Thyroid gland (tissue), 4 donors: Measurements from ENCODE around the gene SZT2. TPM values are rescaled to one million over a fixed set of nuclear protein-coding genes. Genes with fewer than 3 reads are reported as not detected.

ENCODE experiments used
- DNase-seq, 2 donors: peaks; one replicate each; pipeline ENCODE4 v3.0.0-alpha.2; 2019
- H3K27ac ChIP-seq, 3 donors: fragments of 200-600 bp; sonication (generic); 1 replicate in 2 of 3; 2 replicates in 1 of 3; pipeline ENCODE4 v1.5.1; 2016 to 2019; ENCODE audit warnings: mild to moderate bottlenecking in 1 of 3, moderate library complexity in 1 of 3
- H3K27me3 ChIP-seq: fragments of 200-600 bp; sonication (generic); one replicate; pipeline ENCODE4 v1.5.1; 2019
- H3K36me3 ChIP-seq, 2 donors: fragments of 200-600 bp; sonication (generic); one replicate each; pipeline ENCODE4 v1.5.1; 2016 to 2019
- H3K4me1 ChIP-seq, 2 donors: fragments of 200-600 bp; sonication (generic); one replicate each; pipeline ENCODE4 v1.5.1; 2017 to 2019
- H3K4me3 ChIP-seq, 3 donors: fragments of 200-600 bp; sonication (generic); replicated peaks in 1 of 3; 1 replicate in 2 of 3; 2 replicates in 1 of 3; pipeline ENCODE4 v1.5.1; 2016; ENCODE audit warnings: mild to moderate bottlenecking in 1 of 3
- H3K9me3 ChIP-seq: fragments of 200-600 bp; sonication (generic); one replicate; pipeline ENCODE4 v1.5.1; 2017
- POLR2A ChIP-seq, 2 donors: fragments of 450-650 bp; IDR thresholded peaks; one replicate each; pipeline ENCODE4 v1.6.1; 2017; ENCODE audit warnings: antibody characterized with exemption in 2 of 2, mild to moderate bottlenecking in 2 of 2, moderate library complexity in 1 of 2
- WGBS, 2 donors: methylation state at CpG; one replicate each; pipeline ENCODE4 v1.1.5; 2017; 5-methylcytosine and 5-hydroxymethylcytosine counted together
- intact Hi-C: fragments of 100-400 bp; cut with DNase I; formaldehyde crosslinking; loops from one replicate; pipeline ENCODE4 v1.15.1; 2023
- total RNA-seq, 4 donors: library from RNA; depleted of rRNA; stranded (reverse); fragments of >200 nt; gene quantifications; one replicate each; pipeline ENCODE4 v1.2.3, GENCODE V29; 2016
- TF ChIP-seq, protein P1 (sequence below), 6 experiments: fragments of 200-600 bp in 3 of 6; fragments of 450-650 bp in 3 of 6; sonication (generic) in 3 of 6; IDR thresholded peaks; one replicate each; pipeline ENCODE4 v1.5.1; 2016 to 2019; ENCODE audit warnings: antibody characterized with exemption in 6 of 6, mild to moderate bottlenecking in 2 of 6, inconsistent platforms in 1 of 6, moderate library complexity in 1 of 6

The SZT2 gene
- total RNA-seq, 4 donors from 2014 or later = 36.1 to 107 (median 58.2) TPM

DNA sequence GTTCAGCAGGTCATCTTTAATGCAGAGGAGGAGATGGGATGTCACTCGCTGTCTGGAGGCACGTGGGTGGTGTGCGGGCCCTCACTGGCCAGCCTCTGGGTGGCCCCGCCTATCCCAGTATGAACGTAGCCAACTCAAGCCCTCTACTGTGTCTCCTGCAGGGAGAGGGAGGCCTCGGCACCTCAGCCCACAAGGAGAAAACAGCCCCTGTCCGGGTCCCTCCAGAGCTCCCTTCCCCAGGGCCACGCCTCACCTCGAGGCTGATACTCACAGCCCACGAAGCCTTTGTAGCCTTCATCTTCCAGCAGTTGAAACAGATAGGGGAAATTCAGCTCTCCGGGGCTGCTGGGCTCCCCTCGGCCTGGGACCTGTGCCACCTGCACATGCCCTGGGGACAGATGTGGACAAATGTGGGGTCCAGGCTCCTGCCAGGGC lies 61.5 kb downstream of the SZT2 start:
- 90% methylated on average over 9 to 12 of the region's 12 CpGs for WGBS, 2 donors
- intact Hi-C loops = no loop called here
- TF ChIP-seq, protein P1, sequence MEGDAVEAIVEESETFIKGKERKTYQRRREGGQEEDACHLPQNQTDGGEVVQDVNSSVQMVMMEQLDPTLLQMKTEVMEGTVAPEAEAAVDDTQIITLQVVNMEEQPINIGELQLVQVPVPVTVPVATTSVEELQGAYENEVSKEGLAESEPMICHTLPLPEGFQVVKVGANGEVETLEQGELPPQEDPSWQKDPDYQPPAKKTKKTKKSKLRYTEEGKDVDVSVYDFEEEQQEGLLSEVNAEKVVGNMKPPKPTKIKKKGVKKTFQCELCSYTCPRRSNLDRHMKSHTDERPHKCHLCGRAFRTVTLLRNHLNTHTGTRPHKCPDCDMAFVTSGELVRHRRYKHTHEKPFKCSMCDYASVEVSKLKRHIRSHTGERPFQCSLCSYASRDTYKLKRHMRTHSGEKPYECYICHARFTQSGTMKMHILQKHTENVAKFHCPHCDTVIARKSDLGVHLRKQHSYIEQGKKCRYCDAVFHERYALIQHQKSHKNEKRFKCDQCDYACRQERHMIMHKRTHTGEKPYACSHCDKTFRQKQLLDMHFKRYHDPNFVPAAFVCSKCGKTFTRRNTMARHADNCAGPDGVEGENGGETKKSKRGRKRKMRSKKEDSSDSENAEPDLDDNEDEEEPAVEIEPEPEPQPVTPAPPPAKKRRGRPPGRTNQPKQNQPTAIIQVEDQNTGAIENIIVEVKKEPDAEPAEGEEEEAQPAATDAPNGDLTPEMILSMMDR (IDR thresholded peaks at IDR 0.05) = no peak
- no peak for TF ChIP-seq POLR2A (IDR thresholded peaks at IDR 0.05)
- Histone ChIP-seq H3K27ac (no peak overlapping the region), H3K4me3 (no peak overlapping the region), H3K9me3 (no peaks in the 10 kb centered on the region), H3K36me3 (peaks cover 51% of the 10 kb centered on the region in 2 donors), H3K4me1 (peaks cover 0 to 7% of the 10 kb centered on the region in 2 donors), H3K27me3 (no peaks in the 10 kb centered on the region)
- no peak for DNase-seq

DNA sequence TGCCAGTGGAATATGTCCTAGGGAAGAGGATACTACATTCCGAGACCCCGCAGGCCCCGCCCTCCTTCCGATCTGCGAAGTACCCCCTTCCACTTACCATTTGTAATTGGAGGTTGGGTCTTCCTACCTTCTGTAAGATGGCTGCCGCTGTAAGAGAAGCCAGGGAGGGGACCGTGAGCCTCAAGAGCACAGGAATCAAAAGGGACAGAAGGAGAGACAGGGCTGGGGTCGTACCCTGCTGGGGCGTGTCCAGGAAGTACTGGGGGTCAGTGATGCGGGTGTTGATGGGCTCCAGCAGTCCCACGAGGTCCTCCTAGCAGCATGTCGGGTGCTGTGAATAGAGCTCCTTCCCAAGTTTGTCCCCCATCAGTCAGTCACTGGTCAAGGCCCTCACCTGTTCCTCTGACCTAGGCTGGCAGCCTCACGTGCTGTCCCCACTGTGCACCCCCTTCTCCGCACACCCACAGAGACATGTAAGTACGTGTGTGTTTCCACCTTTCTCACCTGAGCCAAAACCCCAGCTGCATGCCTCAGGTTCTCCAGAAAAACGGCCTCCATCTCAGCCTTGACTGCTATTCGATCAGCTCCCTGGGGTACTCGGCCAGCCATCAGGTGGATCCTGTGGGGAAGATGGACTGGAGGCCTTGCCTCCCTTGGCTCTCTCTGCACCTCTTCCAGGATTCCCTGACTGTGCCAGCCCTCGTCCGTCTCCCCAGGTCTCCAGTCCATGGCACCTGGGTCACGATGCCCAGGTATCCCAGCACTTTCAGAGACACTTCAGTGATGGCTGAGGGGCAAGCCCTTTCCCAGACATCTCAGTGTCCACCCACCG lies 62.2 kb downstream of the SZT2 start:
- DNase-seq = no peak
- Histone ChIP-seq H3K4me1 (peaks cover 0 to 7% of the 10 kb centered on the region in 2 donors), H3K9me3 (no peaks in the 10 kb centered on the region), H3K4me3 (no peak overlapping the region), H3K36me3 (peaks cover 43% of the 10 kb centered on the region in 2 donors), H3K27ac (no peak overlapping the region), H3K27me3 (no peaks in the 10 kb centered on the region)
- WGBS, 2 donors = 93% methylated on average over 18 to 22 of the region's 22 CpGs
- intact Hi-C loops = no loop called here
- TF ChIP-seq, protein P1 (IDR thresholded peaks at IDR 0.05) = no peak
- TF ChIP-seq POLR2A (IDR thresholded peaks at IDR 0.05) = peak in 1 of 2 donors; percentile 3

DNA sequence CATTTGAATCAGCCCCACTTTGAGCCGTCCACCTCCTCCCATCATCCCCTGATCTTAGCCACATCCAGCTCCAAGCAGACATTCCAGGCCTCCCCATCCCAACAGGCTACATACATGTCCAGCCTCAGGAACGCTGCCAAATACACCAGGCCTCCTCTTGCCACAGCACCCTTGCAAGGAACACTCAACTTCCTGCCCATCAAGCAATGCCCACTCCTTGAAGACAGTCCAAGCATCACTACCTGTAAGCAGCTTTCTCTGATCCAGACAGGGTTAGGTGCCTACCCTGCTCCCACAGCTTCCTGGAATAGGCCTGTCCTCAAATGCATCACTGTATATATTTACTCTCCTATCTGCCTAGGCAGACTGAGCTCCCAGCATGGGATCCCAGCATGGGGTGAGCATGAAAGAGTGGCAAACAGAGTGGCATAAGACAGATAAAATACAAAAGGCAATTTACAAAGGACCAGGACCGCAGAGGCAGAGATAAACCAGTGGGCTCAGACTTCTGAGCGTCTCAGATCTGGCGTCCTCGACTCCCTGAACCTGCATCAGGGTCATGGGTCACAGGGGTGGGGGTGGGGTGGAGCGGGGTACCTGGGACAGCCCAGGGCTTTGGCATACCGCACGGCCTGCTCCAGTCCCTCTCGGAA lies 63.2 kb downstream of the SZT2 start:
- TF ChIP-seq, protein P1 (IDR thresholded peaks at IDR 0.05) = no peak
- peak in 1 of 2 donors; percentile 24 for TF ChIP-seq POLR2A (IDR thresholded peaks at IDR 0.05)
- no peaks in the 10 kb centered on the region for H3K27me3 ChIP-seq
- H3K36me3 ChIP-seq = peaks cover 33% of the 10 kb centered on the region in 2 donors
- H3K9me3 ChIP-seq = no peaks in the 10 kb centered on the region
- WGBS, 2 donors = 31 to 54% methylated on average over 6 to 10 of the region's 10 CpGs
- DNase-seq = peak; percentile 55 to 58
- H3K4me3 ChIP-seq = peak overlapping the region in 1 of 3 donors; percentile 65
- peak overlapping the region; percentile 90 to 97 (median 97) for H3K27ac ChIP-seq
- peaks cover 0 to 7% of the 10 kb centered on the region in 2 donors for H3K4me1 ChIP-seq
- intact Hi-C loops = no loop called here

DNA sequence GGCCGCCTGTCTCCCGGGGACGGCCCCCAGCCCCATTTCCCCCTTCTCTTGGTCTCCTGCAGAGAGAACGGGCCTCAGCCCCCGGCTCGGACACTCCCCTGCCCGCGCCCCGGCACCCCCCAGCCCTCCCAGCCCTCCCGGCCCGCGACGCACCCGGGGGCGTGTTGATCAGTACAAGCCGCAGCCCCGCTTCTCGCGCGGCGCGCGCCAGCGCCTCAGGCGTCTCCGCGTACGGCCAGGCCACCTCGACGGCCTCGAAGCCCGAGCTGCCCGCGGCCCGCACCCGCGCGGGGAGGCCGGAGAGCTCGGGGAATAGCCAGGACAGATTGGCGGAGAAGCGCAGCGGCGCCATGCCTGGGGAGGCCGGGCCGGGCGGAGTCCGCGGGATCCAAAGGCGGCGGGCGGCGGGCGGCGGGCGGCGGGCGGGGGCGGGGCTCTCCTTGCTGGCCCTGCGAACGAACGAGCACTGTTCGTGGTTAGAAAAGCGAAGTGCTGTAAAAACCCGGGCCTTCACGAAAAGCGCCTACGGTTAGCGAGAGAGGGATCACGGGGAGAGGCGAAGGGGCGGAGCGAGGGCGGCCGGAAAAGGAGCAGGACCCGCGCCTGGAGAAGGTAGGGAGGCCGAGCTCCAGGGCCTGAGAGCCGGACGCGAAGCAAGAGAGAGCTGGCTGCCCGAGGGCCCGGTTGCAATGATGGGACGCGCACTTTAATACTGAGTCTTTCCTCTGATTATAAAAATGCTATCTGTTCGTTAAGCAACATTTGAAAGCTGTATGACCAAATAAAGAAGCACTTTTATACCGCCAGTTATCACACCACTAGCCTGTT lies 64.0 kb downstream of the SZT2 start, which contains the start of gene HYI:
Gene HYI, minus strand, starts transcription at position 490 of the 828 bp plus-strand sequence. Its CDS starts 138 bp downstream, at position 352.
- peaks cover 26% of the 10 kb centered on the region in 2 donors for H3K36me3 ChIP-seq
- WGBS, 2 donors = 1 to 2% methylated on average over 30 to 33 of the region's 87 CpGs

More for the DNA sequence above, 64.0 kb downstream of the SZT2 start, which contains the start of gene HYI:
- Histone ChIP-seq H3K27ac (peak within 1 kb of the TSS; percentile 90 to 97 (median 97)), H3K4me1 (peaks cover 0 to 7% of the 10 kb centered on the region in 2 donors), H3K9me3 (no peaks in the 10 kb centered on the region), H3K27me3 (no peaks in the 10 kb centered on the region), H3K4me3 (peak within 1 kb of the TSS in 2 of 3 donors; percentile 42 to 65)
- TF ChIP-seq, protein P1 (IDR thresholded peaks at IDR 0.05) = no peak
- peak in 1 of 2 donors; percentile 76 for TF ChIP-seq POLR2A (IDR thresholded peaks at IDR 0.05)
- intact Hi-C loops = no loop called here
- peak; percentile 90 to 91 for DNase-seq
